Umbilical cord (tissue), 2 donors: ENCODE results near the gene TMEM123. TPM values are rescaled to one million over a fixed set of nuclear protein-coding genes. Genes with fewer than 3 reads are reported as not detected.

Experiments
- DNase-seq: peaks from one replicate; pipeline ENCODE4 v3.0.0-alpha.2; 2015; ENCODE audit warnings: low spot score
- total RNA-seq: library from RNA; depleted of rRNA; stranded (reverse); fragments of >200 nt; gene quantifications from one replicate; pipeline ENCODE4 v1.2.3, GENCODE V29; 2014; ENCODE audit warnings: low replicate concordance; ENCODE audit not compliant: insufficient read depth

TMEM123 gene
- total RNA-seq, 1 donor from 2014 or later = 136 TPM

GRCh38 chr11:102426000-102426399, 26.6 kb downstream of the TMEM123 start:
- DNase-seq = no peak

- DNase-seq = no peak
Measured at GRCh38 chr11:102423936-102424335, 28.6 kb downstream of the TMEM123 start.

DNA sequence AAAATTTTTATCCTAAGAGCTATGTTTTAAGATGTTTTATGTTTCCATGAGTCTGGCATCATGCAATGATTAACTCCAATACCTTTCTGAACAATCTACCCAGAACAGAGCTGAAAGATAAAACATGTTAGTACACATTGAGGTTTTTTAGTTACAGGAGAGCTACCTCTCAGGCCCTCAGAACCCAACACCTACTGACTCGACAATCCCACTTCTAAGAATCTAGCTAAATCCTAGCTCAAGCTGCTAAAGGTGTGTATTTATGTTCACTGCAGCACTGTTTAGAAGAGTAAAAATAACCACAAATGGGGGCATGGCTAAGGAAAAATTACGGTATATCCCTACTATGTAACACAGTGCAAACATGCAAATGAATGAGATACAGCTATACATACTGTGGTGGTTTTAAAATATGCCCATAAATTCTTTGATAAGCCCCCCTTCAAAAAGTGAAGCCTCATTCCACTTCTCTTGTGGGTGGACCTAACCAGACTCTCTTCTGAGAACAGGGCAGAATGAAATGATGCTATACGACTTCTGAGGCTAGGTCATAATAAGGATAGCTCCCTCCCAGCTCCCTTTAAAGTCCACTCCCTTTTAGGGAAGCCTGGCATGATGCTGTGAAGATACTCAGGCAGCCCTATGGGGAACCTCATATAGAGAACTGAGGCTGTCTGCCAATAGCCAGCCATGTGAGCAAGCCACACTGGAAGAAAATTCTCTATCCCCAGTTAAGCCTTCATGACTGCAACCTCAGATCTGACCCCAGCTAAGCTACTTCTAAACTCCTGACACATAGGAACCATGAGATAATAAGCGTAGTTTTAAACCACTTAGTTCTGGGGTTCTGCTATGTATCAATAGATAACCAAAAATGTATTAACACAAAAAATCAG, 29.5 kb downstream of the TMEM123 start:
- peak; percentile 97 for DNase-seq

GRCh38 chr11:102421261-102421660, 31.3 kb downstream of the TMEM123 start:
- no peak for DNase-seq

GRCh38 chr11:102420547-102420946, 32.0 kb downstream of the TMEM123 start:
- no peak for DNase-seq

DNA sequence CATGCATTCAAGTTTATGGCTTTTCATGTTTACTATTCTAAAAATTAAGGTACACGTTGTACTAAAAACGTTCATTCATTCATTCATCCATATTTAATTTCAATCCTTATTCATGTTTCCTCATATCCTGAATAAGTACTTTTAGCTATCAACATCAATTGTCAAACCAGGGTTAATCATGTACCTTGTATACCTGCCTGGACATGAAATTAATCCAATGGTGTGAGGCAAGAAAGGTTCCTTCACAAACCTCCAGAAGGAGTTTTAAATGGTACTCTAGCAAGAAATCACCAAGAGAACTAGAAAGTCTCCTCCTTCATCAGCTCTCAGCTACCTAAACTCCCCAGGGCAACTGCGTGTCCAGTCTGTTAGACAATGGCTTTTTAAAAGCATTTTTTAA, 33.4 kb downstream of the TMEM123 start:
- DNase-seq = no peak

DNA sequence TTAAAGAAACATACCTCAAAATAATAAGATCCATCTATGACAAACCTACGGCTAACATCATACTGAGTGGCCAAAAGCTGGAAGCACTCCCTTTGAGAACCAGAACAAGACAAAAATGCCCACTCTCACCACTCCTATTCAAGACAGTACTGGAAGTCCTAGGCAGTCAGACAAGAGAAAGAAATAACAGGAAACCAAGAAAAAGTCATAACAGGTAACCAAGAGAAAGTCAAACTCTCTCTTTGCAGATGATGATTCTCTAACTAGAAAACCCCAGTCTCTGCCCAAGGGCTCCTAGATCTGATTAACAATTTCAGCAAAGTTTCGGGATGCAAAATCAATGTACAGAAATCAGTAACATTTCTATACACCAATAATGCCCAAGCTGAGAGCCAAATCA, 35.6 kb downstream of the TMEM123 start:
- DNase-seq = no peak

GRCh38 chr11:102415304-102415916, 37.2 kb downstream of the TMEM123 start:
- no peak for DNase-seq

DNA sequence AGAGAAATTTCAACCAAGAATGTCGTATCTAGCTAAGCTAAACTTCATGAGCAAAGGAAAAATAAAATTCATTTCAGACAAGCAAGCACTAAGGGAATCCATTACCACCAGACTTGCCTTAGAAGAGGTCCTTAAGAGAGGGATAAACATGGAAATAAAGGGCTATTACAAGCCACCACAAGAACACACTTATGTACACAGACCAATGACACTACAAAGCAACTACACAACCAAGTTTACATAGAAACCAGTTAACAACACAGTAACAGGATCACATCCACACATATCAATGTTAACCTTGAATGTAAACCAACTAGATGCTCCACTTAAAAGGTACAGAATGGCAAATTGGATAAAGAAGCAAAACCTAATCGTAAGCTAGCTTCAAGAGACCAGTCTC, 38.0 kb downstream of the TMEM123 start:
- no peak for DNase-seq

GRCh38 chr11:102413497-102413896, 39.1 kb downstream of the TMEM123 start:
- no peak for DNase-seq

DNA sequence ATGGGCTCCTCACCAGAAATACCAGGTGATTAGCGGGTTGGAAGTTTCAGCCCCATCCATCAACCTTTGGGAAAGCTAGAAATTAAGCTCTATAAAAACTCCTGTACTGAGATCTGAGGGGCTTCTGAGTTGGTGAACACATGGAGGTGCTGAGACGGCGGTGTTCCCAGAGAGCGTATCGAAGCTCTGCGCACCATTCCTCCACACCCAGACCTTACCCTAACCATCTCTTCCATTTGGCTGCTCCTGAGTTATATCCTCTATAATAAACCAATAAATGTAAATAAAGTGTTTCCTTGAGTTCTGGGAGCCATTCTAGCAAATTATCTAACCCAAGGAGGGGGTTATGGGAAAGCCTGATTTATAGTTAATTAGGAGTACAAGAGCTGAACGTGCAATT, 41.4 kb downstream of the TMEM123 start:
- no peak for DNase-seq

GRCh38 chr11:102410382-102410784, 42.2 kb downstream of the TMEM123 start:
- peak; percentile 94 for DNase-seq

GRCh38 chr11:102408339-102408738, 44.2 kb downstream of the TMEM123 start:
- DNase-seq = no peak

DNA sequence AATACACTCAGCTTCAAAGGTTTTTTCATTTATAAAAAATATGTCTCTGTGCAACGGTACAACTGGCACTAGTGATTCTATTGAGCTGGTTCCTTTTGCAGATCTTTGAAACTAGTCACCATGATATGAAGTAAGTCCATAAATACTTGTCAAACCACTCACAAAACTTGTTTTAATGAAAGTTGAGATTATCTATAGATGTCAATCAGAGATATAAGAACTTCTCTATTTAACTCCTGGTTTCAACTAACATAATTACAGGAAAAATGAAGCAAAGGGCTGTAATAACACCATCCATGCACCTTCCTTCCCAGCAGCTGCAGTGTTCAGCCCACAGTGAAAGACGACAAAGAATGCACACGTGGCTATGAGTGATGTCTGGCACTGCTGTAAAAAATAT, 44.7 kb downstream of the TMEM123 start:
- DNase-seq = no peak

- DNase-seq = no peak
Measured at GRCh38 chr11:102406099-102406498, 46.5 kb downstream of the TMEM123 start.

DNA sequence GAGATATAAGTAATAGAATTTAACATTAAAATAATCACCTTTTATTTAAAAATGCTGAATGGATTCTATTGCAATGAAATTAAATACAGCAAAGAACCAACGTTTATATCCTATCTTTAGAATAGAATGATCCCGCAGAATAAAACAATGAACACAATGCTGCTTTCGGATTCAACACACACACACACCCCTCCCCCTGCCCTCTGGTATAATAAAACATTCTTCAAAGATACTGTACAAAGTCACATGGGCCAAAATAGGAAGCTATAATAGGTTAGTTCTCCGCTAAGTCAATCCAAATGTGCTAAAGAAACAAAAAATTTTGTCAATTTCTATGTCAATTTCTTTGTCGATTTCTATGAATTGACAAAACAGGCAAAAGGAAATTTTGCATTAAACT, 47.1 kb downstream of the TMEM123 start:
- DNase-seq = no peak

DNA sequence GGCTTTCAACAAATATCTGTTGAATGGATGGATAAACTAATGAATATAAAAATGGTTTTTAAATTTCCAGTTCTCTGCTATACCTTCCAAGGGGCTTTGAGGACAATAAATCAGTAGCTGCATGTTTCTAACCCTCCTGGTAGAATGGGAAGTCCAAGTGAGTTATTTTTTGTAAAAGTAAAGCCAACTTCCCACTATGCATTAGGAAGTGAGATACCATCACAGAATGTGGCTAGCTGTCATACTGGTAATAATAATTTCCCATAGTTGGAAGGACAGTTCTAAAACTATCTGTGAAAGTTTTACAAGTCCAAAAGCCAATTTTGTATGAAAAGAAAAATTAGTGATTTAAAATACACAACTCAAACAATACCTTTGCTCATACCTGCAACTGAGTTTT, 50.0 kb downstream of the TMEM123 start:
- DNase-seq = no peak

GRCh38 chr11:102401905-102402304, 50.7 kb downstream of the TMEM123 start:
- no peak for DNase-seq

DNA sequence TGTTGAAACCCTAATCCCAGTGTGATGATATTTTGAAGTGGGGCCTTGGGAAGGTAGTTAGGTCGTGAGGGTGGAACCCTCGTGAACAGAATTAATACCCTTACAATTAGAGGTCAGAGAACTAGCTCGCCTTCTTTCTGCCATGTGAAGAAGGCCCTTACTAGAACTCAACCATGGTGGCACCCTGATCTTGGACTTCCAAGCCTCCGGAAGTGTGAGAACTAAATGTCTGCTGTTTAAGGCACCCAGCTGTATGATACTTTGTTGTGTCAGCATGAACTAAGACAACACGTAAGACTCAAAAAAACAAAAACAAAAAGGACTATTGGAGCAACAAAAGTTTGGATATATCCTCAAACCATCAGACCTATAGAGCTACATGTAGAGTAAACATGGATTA, 52.0 kb downstream of the TMEM123 start:
- no peak for DNase-seq

GRCh38 chr11:102399189-102399588, 53.4 kb downstream of the TMEM123 start:
- DNase-seq = no peak

- no peak for DNase-seq
Measured at GRCh38 chr11:102398297-102398696, 54.3 kb downstream of the TMEM123 start.

DNA sequence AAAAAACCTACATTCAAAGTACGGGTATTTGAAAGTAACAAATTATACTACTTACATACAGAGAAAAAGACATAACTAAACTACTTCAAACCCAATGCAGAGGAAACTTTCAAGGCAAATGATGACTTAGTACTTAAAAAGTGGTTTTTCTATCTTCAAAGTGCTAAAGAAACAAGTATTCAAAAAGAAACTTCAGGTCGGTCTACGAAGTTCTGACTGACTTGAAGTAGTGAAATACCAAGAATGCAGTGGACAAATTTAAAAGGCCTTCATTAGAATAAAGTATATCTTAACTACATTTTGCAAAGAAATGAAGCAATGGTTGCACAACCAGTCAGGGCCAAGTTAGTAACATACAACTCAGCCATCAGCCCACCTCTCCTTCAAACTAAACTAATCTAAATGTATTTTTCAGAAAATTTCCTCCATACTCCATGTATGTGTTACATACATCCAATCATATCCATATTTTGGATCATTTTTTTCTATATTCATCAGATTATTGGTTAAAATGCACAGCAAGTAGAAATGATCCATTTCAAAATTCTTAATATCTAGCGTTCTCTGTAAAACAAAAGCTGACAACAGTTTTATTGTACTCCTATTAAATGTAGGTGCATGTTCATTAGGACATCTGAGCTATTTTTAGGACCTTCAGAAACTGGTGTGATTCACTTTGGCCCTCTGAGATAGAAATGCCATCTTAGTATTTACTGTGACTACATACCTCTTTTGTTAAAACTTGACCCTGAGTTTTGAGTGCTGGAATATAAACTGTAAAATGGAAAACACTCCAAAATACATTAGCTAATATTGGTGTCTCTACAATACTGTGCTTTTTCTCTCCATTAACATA, 55.6 kb downstream of the TMEM123 start:
- DNase-seq = no peak
